Stimulated activated CD8-positive, alpha-beta memory T cell treated with anti-CD3 and anti-CD28 coated beads, Interleukin-7, amount 100 ng/mL, for 24 hours (primary cell): ENCODE results near the gene PRSS27.
"Not testable (repeated sequence)": the region's sequence is repeated elsewhere in the genome, so short reads cannot be mapped to it uniquely, and the experiment has no call there.

Source experiments
- DNase-seq: peaks from one replicate; pipeline ENCODE4 v3.0.0-alpha.2; 2020; ENCODE audit warnings: low read depth

The PRSS27 gene

DNA sequence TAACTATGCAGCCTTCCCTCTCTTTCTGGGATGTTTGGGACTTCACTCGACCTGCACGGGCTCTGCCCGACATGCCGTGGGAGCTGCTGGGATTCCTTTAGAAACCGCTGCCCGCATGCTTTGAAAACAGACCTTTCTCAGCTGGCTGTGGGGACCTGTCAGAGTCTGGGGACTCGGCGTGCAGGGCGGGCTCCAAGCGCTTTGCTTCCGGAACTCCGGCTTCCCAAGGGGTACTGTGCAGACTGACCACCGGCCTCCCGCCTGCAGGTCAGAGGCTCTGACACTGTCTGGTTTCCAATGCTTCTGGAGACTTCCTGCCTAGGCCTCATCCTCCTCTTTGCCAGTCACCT is 11.8 kb downstream of the PRSS27 start:
- no peak for DNase-seq

DNA sequence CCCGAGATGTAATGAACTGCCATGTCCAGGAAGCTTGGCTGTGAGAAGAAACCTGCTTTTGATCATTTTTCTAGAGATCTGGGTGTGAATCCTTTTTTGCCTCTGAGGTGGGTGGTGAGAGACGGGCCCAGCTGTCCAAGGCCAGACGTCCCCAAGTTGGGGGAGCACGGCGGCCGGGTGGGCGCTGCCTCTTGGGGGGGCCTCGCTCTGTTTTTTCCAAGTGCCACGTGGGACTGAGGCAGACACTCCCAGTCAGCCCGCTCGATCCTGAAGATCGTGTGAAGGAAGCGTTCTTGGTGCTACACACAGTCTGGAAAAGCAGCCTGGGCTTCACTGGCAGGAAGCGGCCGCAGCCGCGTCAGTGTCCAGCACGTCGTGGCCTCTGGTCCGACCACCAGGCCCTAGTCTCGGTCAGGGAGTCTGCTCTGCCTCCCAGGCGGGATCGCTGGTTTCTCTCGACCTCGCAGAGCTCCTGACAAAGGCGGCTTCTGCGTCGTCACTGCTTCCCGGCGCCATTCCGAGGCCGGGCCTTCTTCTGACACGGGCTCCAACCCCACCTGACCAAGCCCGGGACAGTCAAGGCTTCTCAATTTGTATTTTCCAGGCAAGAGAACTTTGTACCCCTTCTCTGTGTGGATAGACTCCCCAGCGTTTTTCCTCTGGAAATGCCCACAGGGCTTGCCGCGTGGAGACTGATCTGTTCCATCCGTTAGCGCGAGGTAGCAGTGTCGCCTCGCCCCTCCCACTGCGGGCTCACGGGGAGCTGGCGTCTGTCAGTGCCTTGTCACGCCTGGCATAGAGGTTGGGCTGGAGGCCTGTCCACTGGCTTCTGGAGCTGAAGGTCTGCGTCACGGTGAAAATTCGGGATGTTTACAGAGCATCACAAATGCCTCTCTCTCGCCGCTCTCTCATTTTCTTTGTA is 12.4 kb downstream of the PRSS27 start:
- DNase-seq = no peak

GRCh38 chr16:2706611-2707311 is 13.3 kb downstream of the PRSS27 start:
- DNase-seq = no peak

DNA sequence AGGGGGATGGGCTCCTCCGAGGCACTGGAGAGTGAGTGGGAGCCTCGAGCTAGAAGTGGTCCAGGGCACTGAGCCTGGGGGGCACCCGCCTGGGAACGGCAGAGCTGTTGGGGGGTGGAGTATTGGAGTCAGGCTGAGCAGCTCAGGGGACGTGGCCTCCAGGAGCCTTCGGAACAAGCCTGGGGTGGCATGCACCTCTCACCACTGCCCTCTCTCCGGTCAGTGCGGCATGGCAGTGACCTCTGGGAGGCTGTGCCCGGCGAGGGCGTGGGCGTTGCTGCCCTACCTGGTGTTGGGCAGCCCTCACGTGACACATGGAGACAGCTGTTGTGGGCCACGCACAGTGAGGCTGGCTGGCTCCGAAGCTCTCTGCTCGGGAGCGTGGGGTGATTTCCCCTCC is 13.9 kb downstream of the PRSS27 start:
- no peak for DNase-seq

DNA sequence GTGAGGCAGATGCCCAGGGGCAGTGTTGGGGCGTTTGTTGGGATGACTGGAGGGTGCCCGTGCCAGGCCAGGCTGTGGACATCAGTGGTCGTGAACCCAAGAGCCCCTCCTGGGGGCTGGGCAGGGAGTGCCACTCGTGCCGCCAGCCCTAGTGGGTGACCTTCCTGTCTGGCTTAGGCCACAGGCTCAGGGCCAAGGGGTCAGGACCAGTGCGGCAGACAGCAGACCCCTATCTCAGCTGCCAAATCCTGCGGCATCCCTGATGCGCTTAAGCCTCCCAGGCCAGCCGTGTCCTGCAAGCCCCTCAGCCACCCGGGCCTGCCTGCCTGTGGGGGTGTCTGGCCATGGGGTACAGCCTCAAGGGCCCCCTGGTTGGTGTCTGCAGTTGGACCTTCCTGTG is 14.7 kb downstream of the PRSS27 start:
- no peak for DNase-seq

DNA sequence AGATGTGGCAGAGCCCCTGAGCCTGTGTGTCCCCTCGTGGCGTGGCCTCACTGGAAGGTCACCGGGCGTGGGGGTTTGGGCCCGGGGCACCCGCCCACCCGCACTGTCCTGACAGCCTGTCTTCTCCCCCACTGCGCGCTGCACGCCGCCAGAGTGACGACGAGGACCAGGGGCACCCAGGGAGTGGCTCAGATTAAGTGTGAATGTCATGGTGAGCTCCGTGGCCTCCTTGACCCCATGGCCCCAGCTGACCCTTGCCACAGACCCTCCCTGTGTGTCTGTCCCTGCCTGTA is 15.1 kb downstream of the PRSS27 start:
- no peak for DNase-seq

DNA sequence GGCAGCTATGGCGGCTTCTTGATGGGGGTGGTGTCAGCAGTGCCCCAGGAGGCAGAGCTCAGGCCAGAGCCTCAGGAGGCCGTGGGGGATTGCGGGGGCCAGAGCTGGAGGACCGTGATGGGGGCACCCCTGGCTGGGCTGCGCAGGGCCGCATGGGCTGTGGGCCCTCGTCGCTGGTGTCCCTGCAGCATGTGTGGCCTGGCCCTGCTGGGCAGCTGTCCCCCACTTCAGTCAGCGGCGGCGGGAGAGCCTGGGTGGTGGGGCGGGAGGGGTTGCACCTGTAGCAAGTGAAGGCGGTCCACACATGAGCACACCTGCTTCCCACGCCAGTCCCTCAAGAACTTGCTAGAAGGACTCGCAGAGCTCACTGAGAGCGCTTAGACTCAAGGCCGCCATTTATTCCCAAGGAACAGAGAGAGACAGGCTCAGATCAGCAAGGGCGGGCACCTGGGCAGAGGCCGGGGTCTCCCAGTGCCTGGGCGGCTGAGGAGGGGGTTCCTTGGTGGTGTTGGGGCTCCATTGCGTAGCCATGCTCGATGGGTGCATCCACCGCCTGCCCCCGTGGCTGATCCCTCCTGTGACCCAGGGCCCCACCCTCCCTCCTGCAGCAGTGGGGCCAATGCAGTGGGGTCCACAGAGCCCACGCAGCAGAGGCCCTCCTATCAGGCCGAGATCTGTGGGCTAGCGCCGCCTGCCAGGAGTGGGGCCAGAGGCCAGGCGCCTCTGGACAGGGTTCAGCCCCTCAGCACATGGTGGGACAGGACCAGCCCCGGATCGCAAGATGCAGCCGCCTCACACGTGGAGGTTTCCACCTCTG is 15.7 kb downstream of the PRSS27 start:
- no peak for DNase-seq

DNA sequence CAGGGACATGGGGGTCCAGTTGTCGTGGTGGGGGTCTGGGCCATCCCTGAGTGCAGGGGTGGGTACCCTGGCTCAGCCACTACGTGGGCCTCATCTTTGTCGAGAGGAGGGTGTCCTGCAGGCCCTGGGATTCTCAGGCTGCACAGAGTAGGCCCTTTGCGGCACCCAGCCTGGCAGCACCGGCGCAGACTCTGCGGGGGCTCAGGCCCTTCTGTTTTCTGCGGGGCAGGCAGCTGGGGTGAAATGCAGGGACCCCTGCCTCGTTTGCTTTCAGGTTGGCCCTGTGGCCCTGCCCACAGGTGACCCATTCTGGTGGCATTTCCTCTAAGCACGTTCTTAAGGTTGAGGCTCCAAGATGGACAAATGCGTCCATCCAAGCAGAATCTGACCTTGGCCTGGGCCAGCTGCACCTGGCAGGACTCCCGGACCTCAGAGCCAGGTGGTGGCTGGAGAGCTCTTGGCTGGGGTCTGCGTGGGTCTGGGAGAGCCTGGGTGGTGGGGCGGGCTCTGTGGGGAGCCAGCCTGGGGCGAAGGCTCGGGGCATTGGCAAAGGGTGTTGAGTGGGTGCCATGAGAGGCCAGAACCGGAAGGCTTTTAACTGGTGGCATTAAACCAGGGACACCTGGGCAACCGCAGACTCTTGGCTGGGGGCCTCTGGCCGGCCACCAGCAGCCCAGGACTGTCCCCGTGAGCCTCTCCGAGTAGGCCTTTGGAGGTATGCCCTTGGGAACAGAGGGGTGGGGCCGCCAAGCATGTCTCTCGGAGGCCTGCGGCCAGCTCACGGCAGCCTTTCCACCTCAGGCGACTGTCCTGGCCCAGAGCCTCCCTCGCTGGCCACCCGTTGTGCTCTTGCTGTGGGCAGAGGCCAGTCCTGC is 16.9 kb downstream of the PRSS27 start:
- no peak for DNase-seq

- no peak for DNase-seq
Observed at GRCh38 chr16:2702438-2702825, 17.6 kb downstream of the PRSS27 start.

- no peak for DNase-seq
Observed at GRCh38 chr16:2701713-2702437, 18.1 kb downstream of the PRSS27 start.

- no peak for DNase-seq
Observed at GRCh38 chr16:2701272-2701671, 18.8 kb downstream of the PRSS27 start.

DNA sequence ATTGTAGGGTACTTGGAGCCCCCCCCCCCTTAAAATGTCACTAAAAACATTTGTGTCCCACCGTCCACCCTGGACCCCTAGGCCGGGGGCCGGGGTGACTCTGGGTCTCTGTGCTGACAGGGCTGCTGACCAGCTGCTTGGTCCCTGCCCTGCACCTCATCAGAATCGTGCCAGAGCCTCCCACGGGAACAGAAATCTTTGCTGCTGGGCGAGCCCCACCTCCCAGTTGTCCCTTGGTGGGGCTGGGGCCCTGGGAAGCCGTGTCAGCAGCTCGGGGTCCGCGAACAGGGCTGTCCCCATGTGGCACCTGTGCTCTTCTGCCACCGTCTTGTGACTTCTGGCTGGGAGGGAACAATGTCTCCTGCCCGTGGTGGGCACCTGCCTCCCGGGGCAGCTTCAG is 19.2 kb downstream of the PRSS27 start:
- DNase-seq = no peak

DNA sequence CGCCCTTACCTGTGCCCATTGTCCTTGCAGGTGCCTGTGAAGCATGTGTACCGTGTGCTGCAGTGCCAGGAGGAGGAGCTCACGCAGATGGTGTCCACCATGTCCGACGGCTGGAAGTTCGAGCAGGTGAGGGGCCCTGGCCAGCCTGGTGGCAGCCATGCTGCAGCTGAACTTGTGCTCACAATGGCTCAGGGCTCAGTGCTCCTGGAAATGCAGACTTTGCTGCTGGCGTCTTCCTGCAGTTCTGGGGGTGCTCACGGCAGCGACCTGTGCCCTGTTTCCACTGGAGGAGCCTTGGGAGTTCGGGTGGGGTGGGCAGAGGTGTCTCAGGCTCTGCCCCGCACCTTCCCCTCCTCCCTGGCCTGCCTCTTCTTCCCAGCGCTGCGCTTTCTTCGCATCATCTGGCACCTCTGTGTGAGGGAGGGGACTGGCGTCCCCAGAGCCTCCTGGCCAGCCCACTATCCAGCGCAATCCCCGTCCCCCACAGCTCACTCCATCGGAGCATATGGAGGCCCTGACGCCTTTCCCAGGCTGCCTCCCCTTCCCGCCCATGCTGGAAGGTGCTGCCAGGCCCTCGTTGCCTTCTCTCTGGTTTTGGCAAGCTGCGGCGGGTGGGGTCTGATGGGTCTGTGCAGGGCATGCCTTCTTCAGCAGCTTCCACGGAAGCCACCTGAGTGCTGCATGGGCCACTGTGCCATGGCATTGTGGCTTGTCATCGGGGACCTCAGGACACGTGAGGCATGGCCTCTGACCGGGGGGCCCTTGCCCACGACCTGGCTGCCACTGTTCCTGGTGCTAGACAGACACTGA is 20.0 kb downstream of the PRSS27 start:
- no peak for DNase-seq

DNA sequence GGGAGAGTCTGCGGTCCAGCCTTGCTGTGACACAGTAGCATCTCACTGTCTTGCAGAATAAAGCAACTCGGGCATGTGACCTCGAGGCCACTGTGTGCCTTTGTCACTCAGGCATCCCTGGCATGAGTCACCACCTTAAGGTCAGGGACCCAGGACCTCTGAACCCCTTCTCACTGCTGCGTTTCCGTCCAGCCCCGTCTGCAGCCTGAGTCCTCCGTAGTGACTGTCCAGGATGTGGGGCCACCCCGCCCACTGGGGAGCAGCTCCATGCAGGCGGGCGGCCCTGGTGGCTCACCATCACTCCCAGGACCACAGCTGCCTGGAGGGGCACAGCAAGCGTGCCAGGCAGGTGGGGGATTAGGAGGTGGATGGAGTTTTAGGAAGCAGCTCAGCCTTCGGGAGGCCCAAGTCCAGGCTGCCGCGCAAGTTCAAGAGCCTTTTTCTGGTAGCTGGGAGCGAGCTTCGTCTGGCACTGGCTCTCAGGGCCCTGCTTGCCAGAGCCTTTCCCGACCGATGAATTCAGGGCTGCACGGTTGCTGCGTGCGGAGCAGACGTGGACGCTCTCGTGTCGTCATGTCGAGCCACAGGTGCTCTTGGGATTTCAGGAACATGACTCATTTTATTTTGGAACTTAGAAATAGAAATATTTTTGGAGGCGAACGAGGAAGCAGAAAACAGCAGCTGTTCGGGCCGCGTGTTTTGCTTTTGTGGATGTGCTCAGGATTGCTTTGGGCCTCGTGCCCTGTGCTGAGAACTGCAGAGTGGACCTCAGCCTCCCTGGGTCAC is 20.9 kb downstream of the PRSS27 start:
- no peak for DNase-seq

- no peak for DNase-seq
Observed at GRCh38 chr16:2698103-2698870, 21.7 kb downstream of the PRSS27 start.

DNA sequence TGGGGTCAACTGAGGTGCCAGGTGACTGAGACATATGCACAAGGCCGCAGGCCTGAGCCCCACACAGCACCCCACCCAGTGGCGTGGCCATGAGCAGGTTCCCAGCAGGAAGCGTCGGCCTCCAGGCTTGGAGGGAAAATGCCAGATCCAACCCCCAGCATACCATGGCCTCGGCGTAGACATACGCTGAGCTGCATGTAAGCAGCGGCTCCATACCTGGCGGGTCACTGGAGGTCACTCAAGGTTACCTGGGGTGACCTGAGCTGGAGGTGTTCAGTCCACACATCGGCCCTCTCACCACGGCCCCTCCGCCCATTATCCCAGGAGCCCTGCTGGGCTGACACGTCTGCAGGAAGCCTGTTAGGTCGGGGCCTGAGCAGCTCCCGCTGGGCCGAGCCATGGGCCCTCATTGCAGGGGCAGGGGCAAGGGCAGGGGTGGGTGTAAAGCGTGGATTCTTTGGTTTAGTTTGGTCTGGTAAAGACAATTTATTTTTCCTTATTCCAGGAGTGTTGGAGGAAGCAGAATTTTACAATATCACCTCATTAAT is 22.5 kb downstream of the PRSS27 start:
- no peak for DNase-seq

- not testable (repeated sequence) for DNase-seq
Observed at GRCh38 chr16:2696601-2697250, 23.3 kb downstream of the PRSS27 start.
